Measurements from ENCODE around the gene SLC23A2.

DNA sequence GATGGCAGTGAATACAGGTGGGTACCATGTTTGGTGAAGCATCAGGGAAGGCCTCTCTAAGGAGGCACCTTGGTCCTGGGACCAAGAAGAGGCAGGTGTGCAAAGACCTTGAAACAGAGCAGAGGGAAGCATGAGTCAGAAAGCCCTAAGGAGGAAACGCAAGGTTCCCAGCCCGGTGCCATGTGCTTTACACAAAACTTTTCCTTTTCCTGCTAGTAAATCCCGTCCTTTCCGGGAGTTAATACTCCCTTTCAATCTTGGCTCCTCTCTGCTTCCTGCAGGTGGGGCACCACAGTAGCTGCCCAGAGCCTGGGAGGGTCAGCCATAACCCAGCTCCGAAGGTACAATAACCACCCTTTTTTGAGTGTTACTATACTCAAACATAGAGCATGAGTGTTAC, 19.4 kb upstream of the SLC23A2 start:
- TF ChIP-seq, protein P1, sequence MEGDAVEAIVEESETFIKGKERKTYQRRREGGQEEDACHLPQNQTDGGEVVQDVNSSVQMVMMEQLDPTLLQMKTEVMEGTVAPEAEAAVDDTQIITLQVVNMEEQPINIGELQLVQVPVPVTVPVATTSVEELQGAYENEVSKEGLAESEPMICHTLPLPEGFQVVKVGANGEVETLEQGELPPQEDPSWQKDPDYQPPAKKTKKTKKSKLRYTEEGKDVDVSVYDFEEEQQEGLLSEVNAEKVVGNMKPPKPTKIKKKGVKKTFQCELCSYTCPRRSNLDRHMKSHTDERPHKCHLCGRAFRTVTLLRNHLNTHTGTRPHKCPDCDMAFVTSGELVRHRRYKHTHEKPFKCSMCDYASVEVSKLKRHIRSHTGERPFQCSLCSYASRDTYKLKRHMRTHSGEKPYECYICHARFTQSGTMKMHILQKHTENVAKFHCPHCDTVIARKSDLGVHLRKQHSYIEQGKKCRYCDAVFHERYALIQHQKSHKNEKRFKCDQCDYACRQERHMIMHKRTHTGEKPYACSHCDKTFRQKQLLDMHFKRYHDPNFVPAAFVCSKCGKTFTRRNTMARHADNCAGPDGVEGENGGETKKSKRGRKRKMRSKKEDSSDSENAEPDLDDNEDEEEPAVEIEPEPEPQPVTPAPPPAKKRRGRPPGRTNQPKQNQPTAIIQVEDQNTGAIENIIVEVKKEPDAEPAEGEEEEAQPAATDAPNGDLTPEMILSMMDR (IDR thresholded peaks at IDR 0.05 in 4 of 5, conservative IDR thresholded peaks at IDR 0.05 in 1 of 5), result no peak
- no peak for TF ChIP-seq POLR2A (IDR thresholded peaks at IDR 0.05)
